Ectodermal cell (in vitro differentiated cells): Measurements from ENCODE around the gene HMGXB4.

Experiments
- H3K27ac ChIP-seq: 2 replicates; pipeline ENCODE4 v1.7.0; 2013; ENCODE audit warnings: mild to moderate bottlenecking, low read depth, low read length; ENCODE audit not compliant: insufficient read depth, poor library complexity, severe bottlenecking
- H3K27me3 ChIP-seq: 2 replicates; pipeline ENCODE4 v1.7.0; 2013; ENCODE audit warnings: mild to moderate bottlenecking, low read length; ENCODE audit not compliant: insufficient read depth, control insufficient read depth, poor library complexity, severe bottlenecking
- H3K36me3 ChIP-seq: one replicate; pipeline ENCODE4 v1.7.0; 2013; ENCODE audit warnings: low read length; ENCODE audit not compliant: control insufficient read depth, insufficient read depth
- H3K4me1 ChIP-seq: one replicate; pipeline ENCODE4 v1.7.0; 2013; ENCODE audit warnings: low read length; ENCODE audit not compliant: control insufficient read depth, insufficient read depth
- H3K4me3 ChIP-seq: 2 replicates; pipeline ENCODE4 v1.7.0; 2013; ENCODE audit warnings: low read depth, low read length, control low read depth; ENCODE audit not compliant: insufficient read depth
- H3K9me3 ChIP-seq: 2 replicates; pipeline ENCODE4 v1.7.0; 2013; ENCODE audit warnings: mild to moderate bottlenecking, low read length, moderate library complexity; ENCODE audit not compliant: control insufficient read depth
- WGBS, 2 experiments: methylation state at CpG; one replicate each; pipeline ENCODE4 v1.1.7; 2013; ENCODE audit warnings: missing lambda C conversion rate in 2 of 2; 5-methylcytosine and 5-hydroxymethylcytosine counted together

The HMGXB4 gene

GRCh38 chr22:35316751-35317150, 59.5 kb downstream of the HMGXB4 start:
- Histone ChIP-seq H3K9me3 (no peaks in the 10 kb centered on the region), H3K4me3 (no peak overlapping the region), H3K27me3 (no peaks in the 10 kb centered on the region), H3K27ac (no peak overlapping the region), H3K4me1 (no peaks in the 10 kb centered on the region), H3K36me3 (peaks cover 6% of the 10 kb centered on the region)
- WGBS, 2 experiments = 91 to 98% methylated on average over 7 of the region's 7 CpGs

- H3K27me3 ChIP-seq = no peaks in the 10 kb centered on the region
- peaks cover 6% of the 10 kb centered on the region for H3K36me3 ChIP-seq
- 86 to 88% methylated on average over 12 of the region's 12 CpGs for WGBS, 2 experiments
- no peaks in the 10 kb centered on the region for H3K4me1 ChIP-seq
- no peak overlapping the region for H3K4me3 ChIP-seq
- no peak overlapping the region for H3K27ac ChIP-seq
- H3K9me3 ChIP-seq = no peaks in the 10 kb centered on the region
Measured at GRCh38 chr22:35317680-35318290, 60.5 kb downstream of the HMGXB4 start.

- Histone ChIP-seq H3K9me3 (no peaks in the 10 kb centered on the region), H3K4me3 (no peak overlapping the region), H3K27ac (no peak overlapping the region), H3K27me3 (no peaks in the 10 kb centered on the region), H3K4me1 (no peaks in the 10 kb centered on the region), H3K36me3 (peaks cover 11% of the 10 kb centered on the region)
- 95% methylated on average over 24 of the region's 24 CpGs for WGBS, 2 experiments
Measured at GRCh38 chr22:35318346-35319215, 61.3 kb downstream of the HMGXB4 start.

- H3K4me3 ChIP-seq = no peak overlapping the region
- H3K27ac ChIP-seq = no peak overlapping the region
- H3K36me3 ChIP-seq = peaks cover 16% of the 10 kb centered on the region
- H3K4me1 ChIP-seq = no peaks in the 10 kb centered on the region
- no peaks in the 10 kb centered on the region for H3K9me3 ChIP-seq
- no peaks in the 10 kb centered on the region for H3K27me3 ChIP-seq
- WGBS, 2 experiments = 90 to 91% methylated on average over 18 of the region's 18 CpGs
Measured at GRCh38 chr22:35319244-35319985, 62.1 kb downstream of the HMGXB4 start.

GRCh38 chr22:35322126-35322525, 64.8 kb downstream of the HMGXB4 start:
- WGBS, 2 experiments = 94 to 95% methylated on average over 9 to 10 of the region's 10 CpGs
- H3K4me3 ChIP-seq = no peak overlapping the region
- H3K36me3 ChIP-seq = peaks cover 16% of the 10 kb centered on the region
- no peaks in the 10 kb centered on the region for H3K27me3 ChIP-seq
- no peaks in the 10 kb centered on the region for H3K4me1 ChIP-seq
- no peaks in the 10 kb centered on the region for H3K9me3 ChIP-seq
- no peak overlapping the region for H3K27ac ChIP-seq

GRCh38 chr22:35322893-35323292, 65.6 kb downstream of the HMGXB4 start:
- Histone ChIP-seq H3K9me3 (no peaks in the 10 kb centered on the region), H3K27ac (no peak overlapping the region), H3K36me3 (peaks cover 19% of the 10 kb centered on the region), H3K4me1 (no peaks in the 10 kb centered on the region), H3K4me3 (no peak overlapping the region), H3K27me3 (no peaks in the 10 kb centered on the region)
- 93 to 96% methylated on average over 15 of the region's 15 CpGs for WGBS, 2 experiments

GRCh38 chr22:35323305-35323704, 66.0 kb downstream of the HMGXB4 start:
- H3K4me3 ChIP-seq = no peak overlapping the region
- no peak overlapping the region for H3K27ac ChIP-seq
- peaks cover 22% of the 10 kb centered on the region for H3K36me3 ChIP-seq
- H3K4me1 ChIP-seq = no peaks in the 10 kb centered on the region
- H3K9me3 ChIP-seq = no peaks in the 10 kb centered on the region
- no peaks in the 10 kb centered on the region for H3K27me3 ChIP-seq
- 93 to 96% methylated on average over 11 of the region's 11 CpGs for WGBS, 2 experiments

GRCh38 chr22:35324067-35324466, 66.8 kb downstream of the HMGXB4 start:
- Histone ChIP-seq H3K4me3 (no peak overlapping the region), H3K36me3 (peaks cover 24% of the 10 kb centered on the region), H3K27me3 (no peaks in the 10 kb centered on the region), H3K4me1 (no peaks in the 10 kb centered on the region), H3K9me3 (no peaks in the 10 kb centered on the region), H3K27ac (no peak overlapping the region)
- WGBS, 2 experiments = 95% methylated on average over 5 of the region's 5 CpGs

GRCh38 chr22:35324762-35325161, 67.5 kb downstream of the HMGXB4 start:
- WGBS, 2 experiments = 87 to 94% methylated on average over 4 of the region's 4 CpGs
- Histone ChIP-seq H3K27me3 (no peaks in the 10 kb centered on the region), H3K27ac (no peak overlapping the region), H3K36me3 (peaks cover 24% of the 10 kb centered on the region), H3K4me3 (no peak overlapping the region), H3K9me3 (no peaks in the 10 kb centered on the region), H3K4me1 (no peaks in the 10 kb centered on the region)

GRCh38 chr22:35325209-35325608, 67.9 kb downstream of the HMGXB4 start:
- no peaks in the 10 kb centered on the region for H3K9me3 ChIP-seq
- no peak overlapping the region for H3K4me3 ChIP-seq
- H3K36me3 ChIP-seq = peaks cover 24% of the 10 kb centered on the region
- no peaks in the 10 kb centered on the region for H3K4me1 ChIP-seq
- no peak overlapping the region for H3K27ac ChIP-seq
- WGBS, 2 experiments = 92 to 98% methylated on average over 5 of the region's 5 CpGs
- H3K27me3 ChIP-seq = no peaks in the 10 kb centered on the region
